ENCODE data around the gene LCOR.
"Not testable (repeated sequence)": the region's sequence is repeated elsewhere in the genome, so short reads cannot be mapped to it uniquely, and the experiment has no call there.

The LCOR gene

DNA sequence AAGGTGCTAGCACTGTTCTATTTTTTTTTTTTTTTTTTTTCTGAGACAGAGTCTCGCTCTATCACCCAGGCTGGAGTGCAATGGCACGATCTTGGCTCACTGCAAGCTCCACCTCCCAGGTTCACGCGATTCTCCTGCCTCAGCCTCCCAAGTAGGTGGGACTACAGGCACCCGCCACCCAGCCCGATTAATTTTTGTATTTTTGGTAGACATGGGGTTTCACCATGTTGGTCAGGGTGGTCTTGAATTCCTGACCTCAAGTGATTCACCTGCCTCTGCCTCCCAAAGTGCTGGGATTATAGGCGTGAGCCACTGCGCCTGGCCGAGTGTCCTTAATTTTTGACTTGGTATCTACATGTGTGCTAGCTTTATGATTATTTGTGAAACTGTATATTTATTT is 201.7 kb downstream of the LCOR start:
- DNase-seq (ENCODE audit: low read depth) = not testable (repeated sequence)

- no peak for DNase-seq (ENCODE audit: low read depth)
Observed at GRCh38 chr10:97034301-97034700, 202.2 kb downstream of the LCOR start.

DNA sequence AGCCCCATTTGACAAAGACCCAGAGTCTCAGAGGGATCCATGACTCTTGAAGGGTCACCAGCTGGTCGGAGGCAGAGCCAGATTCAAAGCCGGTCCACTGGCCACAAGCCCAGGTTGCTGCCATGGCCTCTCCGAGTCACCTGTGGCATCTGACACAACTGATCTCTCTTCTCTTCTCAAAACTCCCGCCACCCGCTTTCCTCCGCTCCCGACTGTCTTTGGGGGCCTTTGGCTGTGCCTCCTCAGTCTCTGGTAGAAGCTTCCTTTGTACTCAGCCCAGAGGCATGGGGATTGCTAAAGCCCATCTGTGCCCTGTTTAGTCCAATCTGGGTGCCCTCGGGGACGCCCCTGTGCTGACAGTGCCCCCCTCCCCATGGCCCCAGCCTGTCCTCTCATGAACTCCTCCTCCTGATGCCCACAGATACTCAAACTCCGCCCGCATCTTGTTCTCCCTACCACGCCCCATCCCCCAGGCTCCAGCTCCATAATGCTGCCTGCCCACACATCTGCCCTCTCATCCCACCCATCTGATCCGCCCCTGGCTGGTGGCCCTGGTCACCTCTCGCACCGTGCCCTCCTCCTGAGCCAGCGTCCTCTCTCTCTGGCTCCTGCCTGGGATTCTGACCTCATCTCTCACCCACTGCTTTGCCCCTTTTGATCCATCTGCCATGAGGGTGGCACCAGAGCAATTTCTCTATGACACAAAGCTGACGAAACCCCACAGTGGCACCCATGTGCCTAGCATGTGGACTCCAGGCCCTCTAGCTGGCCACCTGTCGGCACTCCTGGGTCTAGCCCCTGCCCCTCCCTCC is 203.1 kb downstream of the LCOR start:
- DNase-seq (ENCODE audit: low read depth) = no peak

DNA sequence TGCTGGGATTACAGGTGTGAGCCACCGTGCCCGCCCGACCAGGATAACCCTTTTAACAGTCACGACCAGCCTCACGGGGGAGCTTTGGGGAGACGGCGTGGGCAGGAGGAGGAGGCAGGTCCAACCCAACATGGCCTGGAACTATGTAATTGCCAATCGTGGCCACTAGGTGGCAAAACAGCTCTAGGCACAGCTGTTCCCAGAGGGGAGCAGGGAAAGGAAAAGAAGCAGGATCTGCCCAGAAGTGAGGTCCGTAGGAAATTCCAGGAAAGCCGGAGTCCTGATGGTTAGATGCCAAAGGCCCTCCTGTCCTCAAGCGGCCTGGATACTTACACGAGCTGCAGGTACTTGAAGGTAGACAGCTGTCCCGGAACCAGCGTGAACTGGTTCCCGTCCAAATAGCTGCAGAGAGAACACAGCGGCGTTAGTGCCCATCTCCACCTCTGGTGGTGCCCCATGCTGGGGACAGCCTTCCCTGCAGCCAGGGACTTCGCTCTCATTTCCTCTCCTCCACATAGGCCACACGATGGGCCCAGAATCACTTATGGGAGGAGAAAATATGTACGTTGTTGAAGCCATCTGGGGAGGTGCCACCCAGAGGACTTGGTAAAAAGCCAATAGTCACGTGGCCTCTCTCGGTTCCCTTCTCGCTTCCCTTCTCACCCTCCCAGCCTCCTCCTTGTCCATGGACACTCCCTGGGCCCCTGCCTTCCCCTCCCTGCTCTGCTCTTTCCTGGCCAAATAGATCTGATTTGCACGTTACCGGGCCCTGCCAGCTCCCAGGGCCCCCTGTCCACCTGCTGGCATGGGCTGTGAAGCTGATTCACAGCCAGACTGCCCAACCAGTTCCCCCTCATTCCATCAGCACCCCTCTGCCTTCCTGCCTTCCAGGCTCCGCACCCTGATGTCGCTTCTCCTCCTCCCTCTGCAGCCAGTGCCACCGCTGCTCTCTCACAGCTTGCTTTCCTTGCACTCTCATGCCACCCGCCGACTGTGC is 205.6 kb downstream of the LCOR start:
- DNase-seq (ENCODE audit: low read depth) = peak; percentile 68

DNA sequence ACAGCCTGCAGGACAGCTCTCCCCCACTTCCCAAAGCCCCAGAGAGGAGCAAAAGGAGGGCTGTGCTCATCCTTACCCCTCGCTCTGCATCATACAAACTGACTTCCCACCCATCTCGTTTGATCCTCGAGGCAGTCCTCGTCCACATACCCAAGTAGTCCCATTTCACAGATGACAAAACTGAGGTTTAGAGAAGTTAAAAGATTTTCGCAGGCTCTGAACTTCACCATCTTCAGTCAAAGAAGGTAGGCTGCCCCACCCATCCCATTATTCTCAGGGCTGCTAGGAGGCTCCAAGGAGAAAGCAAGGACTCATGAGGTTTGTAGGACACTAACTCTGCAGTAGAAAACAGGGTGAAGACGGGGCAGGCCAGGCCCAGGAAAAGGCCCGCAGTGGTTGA is 206.6 kb downstream of the LCOR start:
- no peak for DNase-seq (ENCODE audit: low read depth)

DNA sequence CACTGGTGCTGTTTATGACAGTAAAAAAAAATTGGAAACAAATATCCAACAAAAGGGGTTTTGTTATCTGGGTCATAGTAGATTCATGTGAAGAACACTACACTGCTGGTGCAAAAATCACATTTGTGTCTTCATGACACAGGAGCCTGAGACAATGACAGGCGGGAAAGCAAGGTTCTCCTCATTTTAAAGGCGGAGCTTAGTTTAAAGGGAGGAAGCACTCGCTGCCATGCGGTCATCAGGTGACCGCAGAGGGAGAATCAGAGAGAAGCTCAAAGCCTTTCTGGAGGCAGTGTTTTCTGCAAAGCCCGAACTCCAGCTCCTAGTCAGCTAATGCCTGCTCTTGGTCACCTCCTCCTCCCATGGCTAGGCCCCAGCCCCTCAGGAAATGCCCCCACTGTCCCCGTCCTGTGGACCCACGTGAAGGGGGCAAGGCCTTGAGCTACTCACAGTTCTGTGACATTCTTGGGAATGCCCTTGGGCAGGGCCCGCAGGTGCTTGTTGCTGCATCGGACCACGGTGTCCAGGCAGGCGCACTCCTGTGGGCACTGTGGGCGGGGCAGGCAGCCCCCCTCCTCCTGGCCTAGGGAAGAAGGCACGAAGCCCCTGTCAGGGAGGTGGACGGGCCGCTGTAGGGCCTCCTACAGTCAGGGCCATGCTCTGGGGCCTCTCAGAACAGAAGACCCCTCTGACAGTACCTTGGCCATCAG is 207.6 kb downstream of the LCOR start:
- no peak for DNase-seq (ENCODE audit: low read depth)

- DNase-seq (ENCODE audit: low read depth) = no peak
Observed at GRCh38 chr10:97040248-97040584, 208.1 kb downstream of the LCOR start.

- DNase-seq (ENCODE audit: low read depth) = no peak
Observed at GRCh38 chr10:97040706-97041105, 208.6 kb downstream of the LCOR start.

DNA sequence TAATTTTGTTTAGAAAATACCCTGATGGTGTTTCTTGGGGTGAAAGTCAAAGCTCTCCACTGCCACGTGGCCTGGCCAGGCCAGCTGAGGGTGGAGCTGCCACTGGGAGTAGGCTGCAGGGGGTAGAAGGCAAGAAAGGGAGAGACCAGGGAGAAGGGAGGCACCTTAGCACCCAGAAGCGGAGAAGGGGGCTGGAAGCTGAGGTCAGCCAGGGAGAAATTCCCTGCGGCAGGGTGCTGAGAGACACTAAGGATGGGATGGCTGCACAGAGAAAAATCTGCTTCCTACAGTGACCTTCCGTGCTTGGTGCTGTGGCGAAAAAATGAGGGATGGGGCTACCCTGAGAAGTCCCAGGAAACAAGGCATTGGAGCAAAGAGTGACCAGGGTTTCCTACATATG is 210.0 kb downstream of the LCOR start:
- no peak for DNase-seq (ENCODE audit: low read depth)

- no peak for DNase-seq (ENCODE audit: low read depth)
Observed at GRCh38 chr10:97042716-97043562, 210.8 kb downstream of the LCOR start.

DNA sequence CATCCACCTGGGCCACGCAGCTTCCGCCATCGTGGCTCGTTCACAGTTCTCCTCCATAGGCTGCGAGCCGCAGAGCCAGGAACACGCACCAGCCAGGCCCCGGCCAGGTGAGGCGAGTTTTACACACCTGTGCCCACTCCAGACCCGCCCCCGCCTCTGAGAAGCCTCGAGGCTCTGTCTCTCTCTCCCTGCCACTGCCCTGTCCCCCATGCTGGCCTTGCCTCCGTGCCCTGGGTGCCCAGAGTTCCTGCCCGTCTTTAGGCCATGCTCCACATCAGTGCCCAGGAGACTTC is 211.4 kb downstream of the LCOR start:
- no peak for DNase-seq (ENCODE audit: low read depth)

Measured in iris pigment epithelial cell (primary cell).